Erythroblast (primary cell): ENCODE data around the gene FNBP1.

ENCODE experiments used
- GATA1 ChIP-seq: IDR thresholded peaks from 2 replicates; pipeline ENCODE4 v1.6.1; 2011; ENCODE audit warnings: low read depth, mild to moderate bottlenecking, control low read depth, low read length, moderate library complexity
- POLR2A ChIP-seq: IDR thresholded peaks from 2 replicates; pipeline ENCODE4 v1.6.1; 2011; ENCODE audit warnings: mild to moderate bottlenecking, low read length

DNA sequence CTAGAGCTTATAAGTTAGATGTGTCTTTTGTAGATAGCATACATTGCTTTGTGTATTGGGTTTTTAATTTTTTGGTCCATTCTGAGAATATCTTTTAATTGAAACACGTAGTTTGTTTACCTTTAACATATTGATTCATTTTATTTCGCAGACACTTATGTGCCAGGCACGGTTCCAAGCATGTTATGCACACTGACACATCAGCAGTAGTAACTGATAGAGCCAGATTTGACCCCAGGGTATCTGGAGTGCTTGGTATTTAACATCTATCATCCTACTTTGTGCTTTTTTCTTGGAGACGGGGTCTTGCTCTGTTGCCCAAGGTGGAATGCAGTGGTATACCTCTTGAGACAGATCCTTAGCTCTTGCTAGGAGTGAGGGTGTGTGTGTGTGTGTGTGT, 135.8 kb downstream of the FNBP1 start:
- TF ChIP-seq POLR2A (no peak), GATA1 (no peak)
